T-helper 1 cell (primary cell): ENCODE measurements around the gene SPNS2.

Experiments
- DNase-seq, 5 donors: peaks; one replicate each; pipeline ENCODE4 v3.0.0-alpha.2; 2012 to 2020

The SPNS2 gene

DNA sequence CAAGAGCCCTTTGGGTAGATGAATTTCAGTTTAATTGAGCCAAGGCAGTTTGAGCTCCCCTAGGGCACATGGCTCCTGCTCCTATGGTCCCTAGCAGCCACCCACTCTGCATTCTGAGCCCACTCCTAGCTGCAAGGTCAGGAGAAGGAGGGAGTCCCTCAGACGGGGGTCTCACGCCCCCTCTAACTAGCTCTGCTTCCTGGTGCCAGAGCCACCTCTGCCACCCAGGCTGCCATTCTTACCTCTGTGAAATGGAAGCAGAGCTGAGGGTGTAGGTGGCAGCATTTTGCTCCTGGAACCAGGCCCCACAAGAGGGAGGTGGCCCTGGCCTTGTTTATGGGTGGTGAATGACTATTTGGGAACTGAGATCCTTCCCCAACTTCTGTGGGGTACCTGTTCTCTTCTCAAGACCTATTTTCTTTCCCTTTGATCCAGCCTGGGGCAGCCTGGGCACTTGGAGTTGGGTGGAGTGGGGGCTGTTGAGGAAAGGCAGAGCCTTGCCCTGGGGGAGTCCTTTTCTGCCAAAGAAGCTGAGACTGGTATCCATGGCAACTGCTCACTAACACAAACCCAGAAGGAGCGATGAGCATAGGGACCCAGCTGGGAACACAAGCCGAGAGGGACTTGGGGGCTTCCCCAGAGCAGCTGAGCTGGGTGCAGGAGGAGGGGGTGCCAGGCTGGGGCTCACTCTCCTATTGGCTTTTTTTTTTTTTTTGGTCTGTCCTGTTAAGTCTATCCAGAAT lies 4.8 kb downstream of the SPNS2 start:
- DNase-seq: no peak

DNA sequence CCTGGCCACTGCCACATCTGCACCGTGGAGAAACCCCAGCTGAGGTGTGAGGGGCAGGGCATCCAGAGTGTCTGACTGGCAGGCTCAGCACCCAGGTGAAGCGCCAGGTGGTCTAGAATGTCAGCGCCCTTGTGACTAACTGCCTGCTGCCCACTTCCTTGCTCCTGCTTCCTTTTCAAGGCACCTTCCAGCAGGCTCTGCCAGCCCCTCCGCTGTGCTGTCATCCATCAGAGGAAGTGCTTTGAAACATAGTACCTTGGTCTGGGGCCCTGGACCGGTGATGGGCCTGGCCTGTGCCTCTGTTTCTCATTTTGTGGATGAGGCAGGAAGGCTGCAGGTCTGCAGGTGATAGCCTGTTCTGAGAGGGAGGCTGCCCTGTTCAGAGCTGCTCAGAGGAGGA lies 5.5 kb downstream of the SPNS2 start:
- DNase-seq: no peak

DNA sequence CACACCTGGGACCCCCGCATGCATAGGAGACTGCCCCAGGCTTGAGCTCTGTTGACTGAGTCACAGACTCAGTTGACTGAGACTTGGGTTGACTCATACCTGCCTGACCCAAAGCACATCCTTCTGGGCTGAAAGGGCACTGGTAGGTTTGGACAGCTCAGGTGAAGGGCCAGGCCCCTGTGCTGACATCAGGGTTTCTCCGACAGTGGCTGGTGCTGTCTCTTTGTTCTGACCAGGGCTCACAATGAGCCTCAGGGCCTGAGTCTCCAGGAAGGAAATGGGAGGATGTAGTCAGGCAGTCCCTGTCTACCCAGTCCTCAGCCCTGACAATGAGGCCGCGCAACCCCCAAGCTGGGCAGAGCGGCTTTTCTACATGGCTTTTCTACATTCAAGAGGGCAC lies 6.5 kb downstream of the SPNS2 start:
- DNase-seq: no peak

DNA sequence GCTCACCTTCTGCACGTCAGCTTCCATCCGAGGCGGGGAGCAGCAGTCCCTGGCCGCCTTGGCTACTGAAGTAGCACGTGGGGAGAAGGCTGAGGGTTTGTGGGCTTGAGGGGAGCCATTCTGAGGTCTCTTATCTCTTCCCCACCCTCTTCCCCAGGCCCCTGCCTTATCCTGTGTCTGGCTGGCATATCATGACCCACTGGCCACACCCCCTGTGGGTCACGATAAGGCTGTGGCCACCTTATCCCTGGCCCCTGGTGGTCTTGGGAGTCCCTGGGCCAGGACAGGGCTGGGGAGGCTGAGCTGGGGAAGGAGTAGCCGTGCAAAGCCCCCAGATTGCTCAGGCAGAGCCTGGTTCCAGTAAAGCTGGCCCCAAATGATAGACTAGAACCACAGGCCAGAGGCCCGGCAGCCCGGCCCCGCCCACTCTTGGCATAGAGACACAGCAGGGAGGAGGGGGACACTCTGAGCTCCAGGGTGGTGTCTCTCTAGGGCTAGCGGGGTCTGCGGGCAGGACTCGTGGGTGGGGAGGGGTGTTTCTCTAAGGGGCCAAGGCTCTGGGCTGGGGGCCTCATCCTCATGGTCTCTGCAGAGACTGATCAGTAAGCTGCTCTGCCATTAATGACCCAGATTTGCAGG lies 7.6 kb downstream of the SPNS2 start:
- DNase-seq: no peak

DNA sequence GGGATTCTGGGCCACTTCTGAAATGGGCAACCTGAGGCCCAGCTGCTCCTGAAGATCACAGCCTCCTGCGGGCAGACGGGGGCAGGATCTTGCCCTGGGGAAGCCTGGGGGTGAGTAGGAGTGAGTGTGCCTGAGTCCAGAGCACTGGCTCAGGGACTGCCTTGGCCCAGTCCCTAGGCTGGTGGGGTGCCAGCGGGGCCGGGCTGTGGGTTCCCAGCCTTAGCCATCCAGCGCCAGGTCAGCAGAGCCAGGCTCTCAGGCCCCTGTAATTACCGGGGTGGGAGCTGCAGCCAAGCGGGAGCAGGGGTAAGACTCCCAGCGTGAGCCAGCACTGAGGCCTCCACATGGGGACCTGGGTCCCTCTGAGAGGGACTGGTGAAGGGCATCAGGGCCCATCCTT lies 8.2 kb downstream of the SPNS2 start:
- DNase-seq: no peak

DNA sequence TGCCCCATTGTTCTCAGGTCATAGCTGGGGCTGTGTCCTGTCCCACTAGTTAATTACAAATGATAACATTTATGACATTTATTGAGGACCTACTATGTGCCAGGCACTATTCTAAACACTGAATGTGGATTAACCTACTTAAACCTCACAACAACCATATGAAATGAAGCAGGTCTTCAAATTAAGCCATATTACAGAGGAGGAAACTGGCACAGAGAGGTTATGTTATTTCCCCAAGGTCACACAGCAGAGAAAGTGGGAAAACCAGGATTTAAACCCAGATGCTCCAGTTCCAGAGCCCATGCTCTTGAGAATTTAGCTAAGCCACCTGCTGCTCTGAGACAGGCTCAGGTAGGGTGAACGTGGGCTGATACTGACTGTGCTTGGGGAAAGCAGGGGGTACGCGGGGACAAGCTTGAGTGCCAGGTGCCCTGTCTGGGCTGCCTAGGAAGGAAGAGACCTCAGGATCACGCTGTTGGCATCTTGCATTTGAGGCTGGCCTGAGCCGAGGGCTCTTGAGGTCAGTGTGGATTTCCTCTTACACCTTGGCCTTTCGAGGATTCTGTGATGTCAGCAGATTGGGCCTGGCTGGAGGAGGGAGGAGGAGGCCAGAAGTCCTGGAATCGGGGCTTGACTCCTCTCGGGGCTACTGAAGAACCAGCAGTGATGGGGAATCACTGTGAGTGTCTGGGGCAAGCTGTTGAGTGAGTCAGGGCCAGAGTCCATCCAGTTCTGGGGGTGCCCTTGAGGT lies 8.9 kb downstream of the SPNS2 start:
- DNase-seq: no peak

DNA sequence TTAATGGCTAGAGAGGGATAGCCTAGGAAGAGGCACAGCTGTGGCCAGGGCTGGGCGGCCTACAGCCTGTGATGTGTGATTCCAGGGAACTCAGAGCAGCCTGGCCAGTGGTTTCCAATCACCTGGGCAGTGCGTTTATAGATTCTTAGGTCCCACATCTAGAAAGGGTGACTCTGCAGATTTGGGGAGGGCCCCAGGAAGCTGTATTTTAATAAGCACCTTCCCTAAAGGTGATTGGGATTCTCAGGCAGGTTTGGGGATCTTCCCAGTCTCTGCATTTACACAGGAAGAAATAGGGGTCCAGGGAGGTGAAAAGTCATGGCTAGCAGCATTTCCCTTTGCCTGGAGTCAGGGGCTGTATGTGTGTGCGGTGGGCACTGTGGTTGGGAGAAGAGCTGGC lies 9.5 kb downstream of the SPNS2 start:
- no peak for DNase-seq

DNA sequence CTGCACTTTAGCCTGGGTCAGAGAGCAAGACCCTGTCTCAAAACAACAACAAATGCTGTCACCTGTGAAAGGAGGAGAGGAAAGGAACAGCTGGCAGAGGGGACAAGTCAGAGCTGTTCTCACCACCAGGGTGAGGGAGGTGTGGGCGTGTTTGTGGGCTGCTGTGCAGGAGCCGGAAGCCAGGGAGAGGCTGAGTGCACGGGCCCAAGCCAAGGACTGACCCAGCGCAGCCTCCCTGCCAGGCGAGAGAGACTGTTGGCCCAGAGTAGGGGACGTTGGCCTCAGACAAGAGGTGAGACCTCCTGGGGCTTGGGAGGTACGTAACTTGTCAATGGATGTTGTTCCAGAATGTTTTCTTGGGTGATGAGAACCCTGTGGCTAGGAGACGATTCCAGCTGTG lies 10.7 kb downstream of the SPNS2 start:
- peak in 1 of 5 donors; percentile 30 for DNase-seq

DNA sequence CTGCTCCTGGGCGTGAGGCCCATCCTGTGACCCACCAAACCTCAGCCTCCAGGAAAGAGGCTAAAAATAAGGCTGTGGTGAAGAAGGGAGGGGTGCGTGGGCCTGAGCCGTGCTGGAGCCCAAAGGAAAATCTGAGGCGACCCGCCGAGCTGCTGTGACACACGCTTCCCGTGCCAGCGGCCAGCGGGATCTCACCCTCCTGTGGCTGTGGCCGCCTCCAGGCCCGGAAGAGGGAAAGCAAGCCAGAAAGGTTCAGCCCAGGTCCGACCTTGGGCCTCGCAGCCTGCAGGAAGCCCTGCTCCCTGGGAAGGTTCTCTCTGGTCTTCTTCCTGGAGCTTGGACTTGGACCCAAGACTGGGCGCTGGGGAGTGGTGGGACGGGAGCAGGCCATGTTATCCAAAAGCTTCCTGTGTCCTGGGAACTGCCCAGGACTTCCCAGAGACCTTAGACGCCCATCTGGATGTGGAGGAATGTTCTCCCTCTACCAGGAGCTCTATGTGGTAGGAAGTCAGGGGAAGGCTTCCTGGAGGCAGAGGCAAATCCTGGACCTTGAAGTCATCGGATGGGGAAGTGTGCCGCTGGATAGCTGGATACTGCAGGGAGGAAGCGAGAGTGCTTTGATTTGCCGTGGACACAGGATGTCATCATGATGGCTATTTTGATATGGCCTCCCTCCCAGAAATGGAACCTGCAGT lies 11.4 kb downstream of the SPNS2 start:
- no peak for DNase-seq

DNA sequence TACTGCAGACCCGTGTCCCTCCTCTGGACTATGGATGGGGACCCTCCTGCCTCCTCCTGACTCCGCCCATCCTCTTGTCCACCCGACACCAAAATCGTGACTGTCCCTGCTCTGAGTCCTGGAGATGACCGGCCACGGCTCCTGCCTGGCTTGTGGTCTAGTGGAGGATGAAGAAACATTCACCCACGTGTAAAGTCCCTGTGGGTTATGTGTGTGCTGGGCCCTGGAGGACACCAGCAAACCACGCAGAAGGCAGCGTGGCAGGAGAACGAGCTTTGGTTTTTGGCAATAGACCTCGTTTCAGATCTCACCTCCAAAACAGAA lies 11.9 kb downstream of the SPNS2 start:
- DNase-seq: no peak

DNA sequence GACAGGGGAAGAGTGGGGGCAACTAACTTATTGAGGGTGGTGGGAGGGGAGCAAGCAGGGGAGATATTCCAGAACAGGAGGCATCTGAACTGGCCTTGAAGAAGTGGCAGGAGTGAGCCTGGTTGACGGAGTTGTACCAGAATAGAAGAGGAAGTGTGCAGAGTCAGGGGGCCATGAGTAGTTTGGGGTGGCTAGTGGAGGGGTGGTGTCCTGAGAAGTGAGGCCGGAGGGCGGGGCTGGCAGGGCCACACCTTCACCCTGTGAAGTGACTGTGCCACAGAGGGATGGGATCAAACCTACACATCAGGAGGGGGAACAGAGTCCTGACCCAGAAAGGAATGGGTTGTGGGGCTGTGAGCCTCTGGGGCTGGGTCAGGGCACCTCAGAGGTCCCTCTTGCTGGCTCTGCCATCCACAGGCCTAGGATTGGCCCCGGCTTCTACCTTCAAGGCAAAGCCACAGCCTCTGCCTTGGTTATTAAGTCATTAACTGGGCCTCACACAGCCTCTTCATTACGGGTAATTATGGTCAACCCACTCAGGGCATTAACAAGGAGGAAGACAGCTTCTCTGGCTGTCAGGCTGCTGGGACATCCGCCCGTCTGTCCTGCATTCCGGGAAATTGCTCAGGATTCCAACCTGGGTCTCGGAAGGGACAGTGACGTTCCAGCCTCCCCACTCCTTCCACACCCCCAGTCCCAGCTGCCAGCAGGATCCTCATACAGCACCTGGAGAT lies 12.7 kb downstream of the SPNS2 start:
- no peak for DNase-seq

DNA sequence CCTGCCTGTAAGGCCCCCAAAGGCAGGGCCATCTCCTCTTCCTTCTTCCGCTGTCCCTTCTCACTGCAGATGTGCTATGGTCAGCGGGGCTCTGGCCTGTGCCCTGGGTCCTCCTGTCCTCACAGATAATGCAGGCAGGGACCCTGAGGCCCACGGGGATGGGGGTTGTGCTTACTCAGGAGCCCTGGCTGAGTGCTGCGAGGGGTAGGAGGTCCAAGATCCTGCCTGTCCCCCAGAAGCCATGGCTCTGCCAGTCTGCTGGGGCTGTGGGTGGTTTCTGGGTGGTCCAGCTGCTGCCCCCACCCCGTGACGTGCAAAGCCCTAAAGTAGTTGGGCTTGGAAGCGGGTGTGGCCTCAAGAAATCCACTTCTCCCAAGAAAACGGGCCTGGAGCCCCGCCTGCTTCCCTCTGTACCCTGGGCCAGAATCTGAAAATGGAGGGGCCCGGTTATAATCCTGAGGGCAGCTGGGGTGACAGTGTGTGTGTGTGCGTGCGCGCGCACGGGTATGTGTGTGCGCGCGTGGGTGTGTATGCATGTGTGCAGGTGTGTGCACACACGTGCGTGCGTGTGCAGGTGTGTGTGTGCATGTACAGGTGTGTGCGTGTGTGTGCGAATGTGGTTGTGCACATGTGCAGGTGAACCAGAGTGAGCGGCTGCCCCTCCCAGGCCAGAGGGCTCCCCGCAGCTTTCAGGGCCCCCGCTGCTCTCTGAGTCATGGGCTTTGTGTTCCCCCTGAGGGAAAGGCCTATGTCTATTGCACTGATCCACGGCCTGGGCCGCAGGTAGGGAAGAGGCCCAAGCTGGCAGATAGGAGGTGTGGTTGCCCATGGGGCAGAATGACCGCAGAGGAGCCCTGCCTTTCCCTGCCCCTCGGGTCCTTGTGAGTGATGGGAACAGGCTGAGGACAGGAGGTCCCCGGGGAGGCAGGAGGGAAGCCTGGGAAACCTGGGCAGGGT lies 13.8 kb downstream of the SPNS2 start:
- DNase-seq: no peak

DNA sequence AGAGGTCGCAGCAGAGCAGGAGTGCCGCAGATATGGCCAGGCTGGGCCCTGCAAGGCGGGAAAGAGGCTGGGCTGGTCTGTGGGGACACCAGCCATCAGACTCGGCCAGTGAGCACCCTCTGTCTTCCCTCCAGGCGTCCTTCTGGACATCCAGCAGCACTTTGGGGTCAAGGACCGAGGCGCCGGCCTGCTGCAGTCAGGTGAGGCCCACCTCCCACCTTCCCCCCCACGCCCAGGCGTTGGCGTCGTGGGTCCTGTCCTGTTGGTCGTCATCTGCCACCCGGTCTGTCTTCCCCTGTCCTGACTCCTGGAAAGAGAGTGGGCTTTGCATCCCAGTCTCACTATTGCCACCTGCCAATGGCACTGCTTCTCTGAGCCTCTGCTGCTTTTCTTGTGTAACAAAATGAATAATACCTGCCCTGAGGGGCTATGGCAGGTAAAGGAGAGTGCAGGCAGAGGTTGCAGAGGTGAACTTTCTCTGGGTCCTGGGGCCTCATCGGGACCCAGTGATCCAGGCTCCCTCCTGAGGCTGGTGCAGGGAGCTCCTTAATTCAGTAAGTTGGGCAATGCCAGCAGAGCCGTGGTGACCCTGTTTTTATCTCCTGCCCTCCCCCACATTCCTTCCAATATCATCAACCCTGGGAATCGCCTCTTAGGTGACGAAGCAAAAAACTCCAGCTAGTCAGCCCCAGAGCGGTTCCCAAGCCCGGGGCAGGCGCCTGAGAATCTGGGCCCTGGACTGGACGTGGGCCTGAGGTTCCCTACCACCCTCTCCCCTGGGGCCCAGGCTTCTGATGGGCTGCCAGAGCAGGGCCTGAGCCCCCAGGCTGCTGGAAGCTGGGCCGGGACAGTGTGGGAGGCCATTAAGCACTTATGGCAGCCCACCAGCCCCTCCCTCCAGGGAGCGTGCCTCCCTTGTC lies 14.7 kb downstream of the SPNS2 start:
- no peak for DNase-seq

DNA sequence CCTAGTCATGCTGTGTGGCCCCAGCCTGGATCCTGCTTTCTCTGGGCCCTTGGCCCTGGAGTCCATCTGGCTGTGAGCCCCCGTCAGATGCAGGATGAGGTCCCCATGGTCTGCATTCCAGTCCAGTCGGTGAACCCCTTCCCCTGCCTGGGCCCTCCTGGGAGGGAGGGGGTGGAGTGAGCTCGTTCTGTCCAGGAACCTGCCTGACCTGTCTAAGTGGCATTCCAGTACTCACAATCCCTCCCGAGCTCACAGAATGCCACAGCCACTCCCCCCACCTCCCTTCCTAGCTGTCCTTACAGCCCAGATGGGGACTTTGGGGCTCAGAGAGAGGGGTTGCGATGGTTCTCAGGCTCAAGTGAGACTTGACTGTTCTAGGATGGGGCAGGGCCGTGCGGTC lies 15.5 kb downstream of the SPNS2 start:
- no peak for DNase-seq

DNA sequence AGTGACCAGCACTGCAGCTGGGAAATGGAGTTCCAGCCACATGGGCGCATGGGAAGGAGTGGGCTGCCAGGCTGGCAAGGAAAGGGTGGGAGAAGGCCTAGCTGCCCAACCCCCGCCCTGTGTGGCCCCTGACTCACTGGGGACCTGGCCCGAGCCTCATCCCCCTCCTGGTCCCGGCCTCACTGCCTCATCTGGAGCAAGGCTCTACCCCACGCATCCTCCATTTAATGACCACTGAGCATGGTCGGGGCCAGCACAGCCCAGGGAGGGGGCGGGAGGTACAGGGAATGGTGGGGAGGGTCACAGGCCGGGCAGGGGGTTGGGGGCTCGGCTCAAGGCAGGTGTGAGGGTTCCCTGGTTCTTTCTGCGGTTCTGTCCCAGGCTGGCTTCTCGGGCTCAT lies 16.1 kb downstream of the SPNS2 start:
- DNase-seq: no peak

DNA sequence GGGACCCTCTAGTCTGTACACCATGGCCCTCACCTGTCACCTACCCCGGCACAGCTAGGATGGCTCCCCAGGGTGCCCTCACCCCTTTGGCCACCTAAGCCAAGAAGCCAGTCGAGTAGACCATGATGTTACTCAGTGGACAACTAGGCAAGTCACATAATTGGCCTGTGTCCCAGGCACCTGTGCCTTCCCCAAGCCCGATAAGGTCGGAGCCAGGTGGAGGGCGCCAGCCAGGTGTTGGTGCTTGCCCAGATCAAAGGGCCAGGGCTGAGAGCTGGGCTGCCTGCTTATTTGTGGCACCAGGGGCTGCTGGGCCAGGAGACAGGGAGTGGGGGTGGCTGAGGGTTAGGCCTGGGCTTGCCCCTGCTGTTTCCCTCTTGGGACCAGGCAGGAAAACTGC lies 16.8 kb downstream of the SPNS2 start:
- DNase-seq: no peak

DNA sequence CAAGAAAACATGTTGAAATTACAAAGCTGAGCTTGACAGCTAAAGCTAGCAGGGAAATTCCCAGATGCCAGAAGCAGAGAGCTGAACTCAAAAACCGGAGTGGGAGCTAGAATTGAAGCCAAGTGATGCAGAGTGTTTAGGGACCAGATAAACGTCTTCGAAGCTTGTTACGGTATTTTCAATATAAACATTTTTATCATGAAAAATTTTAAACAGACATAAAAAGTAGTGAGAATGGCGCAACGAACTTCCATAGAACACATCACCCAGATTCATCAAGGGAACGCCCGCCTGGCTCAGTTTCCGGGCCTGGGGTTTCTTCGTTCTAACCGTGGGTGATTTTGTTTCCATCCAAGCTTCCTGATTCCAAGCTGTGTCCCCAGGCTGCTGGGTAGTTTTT lies 18.1 kb downstream of the SPNS2 start:
- DNase-seq: no peak

DNA sequence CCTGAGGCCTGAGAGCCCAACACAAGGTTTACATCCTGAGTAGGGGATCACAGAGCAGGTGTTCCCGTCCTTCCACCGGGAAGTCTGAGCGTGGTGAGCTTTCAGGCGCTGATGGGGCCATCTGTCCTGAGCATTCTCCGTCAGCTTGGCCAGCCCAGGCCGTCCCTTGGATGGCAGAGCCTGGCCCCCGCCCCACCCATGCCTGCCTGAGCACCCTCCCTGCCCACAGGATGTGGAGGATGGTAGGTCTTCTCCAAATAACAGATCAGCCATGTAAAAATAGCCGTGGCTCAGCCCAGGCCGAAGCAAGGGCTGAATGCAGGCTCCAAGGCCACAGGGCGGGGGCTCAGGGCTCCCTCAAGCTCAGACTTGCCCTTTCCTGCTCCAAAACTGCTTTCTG lies 20.2 kb downstream of the SPNS2 start:
- no peak for DNase-seq

DNA sequence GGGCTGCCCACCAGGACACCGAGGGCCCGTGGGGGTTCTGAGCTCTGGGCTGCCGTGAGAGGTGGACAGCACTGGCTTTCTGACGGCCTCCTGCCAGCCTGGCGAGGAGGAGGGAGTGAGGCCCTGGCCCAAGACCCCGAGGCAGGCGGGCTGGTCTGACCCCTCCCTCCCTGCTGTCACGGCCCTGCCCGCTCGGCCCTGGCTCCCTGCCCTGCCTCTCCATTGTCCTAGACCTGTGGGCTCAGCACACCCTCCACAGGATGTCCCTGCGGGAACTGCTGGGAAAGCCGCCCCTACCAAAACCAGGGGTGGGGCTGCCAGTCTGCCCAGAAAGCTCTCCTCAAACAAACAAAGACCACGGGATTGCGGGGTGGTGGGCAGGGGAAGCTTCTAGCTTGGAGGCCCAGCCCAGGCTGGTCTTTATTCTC lies 20.7 kb downstream of the SPNS2 start:
- DNase-seq: no peak

DNA sequence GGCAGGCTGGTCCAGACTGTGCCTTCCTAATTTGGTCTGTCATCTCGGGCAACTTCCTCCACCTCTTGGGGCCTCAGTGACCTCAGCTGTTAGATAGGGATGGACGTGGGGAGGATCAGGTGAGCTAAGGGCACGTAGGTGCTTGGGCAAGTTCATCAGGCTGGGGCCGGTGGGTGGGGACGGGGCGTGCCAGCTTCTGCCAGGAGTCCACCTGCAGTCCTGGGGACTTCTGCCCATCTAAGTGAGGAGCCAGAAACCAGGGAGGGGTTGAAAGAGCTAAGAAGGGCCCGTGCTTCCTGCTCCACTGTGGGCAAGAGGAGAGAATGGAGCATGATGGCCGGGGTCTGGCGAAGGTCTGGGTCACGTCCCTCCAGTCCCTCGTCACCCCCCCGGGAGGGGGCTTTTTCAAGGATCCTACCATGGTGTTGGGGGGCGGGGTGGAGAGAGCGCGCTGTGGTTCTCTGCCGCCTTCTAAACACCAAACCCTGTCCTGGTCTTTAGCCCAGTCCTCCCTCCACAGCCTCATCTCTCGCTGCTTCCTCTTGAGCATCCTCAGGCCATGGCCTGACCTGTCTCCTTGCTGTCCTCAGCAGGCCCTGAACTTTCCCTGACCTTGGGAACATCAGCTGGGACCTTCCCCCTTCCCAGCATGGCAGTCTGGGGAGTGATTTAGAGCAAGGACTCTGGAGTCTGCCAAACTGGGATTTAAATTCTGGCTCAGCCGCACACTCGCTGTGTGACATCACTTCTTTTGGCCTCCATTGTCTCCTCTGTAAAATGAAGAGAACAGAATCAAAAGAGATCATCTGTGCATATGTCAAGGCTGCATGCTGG lies 21.6 kb downstream of the SPNS2 start:
- no peak for DNase-seq
